ENCODE data around the gene CGB2. TPM values are rescaled to one million over a fixed set of nuclear protein-coding genes. Genes with fewer than 3 reads are reported as not detected.
"Not testable (repeated sequence)": the region's sequence is repeated elsewhere in the genome, so short reads cannot be mapped to it uniquely, and the experiment has no call there.

CGB2 gene
- total RNA-seq (2021) (not detected in 2 replicates), Bru-seq, nascent RNA (not detected), BruChase-seq, experiment 1, labeled RNA remaining after a 2-hour chase (not detected), BruChase-seq, experiment 2, labeled RNA remaining after a 6-hour chase (not detected)
- long read RNA-seq, partial matches to known transcripts, result 0 of 1 reads
- long read RNA-seq, other reads (novel, unspliced or antisense), result 0 of 1 reads

DNA sequence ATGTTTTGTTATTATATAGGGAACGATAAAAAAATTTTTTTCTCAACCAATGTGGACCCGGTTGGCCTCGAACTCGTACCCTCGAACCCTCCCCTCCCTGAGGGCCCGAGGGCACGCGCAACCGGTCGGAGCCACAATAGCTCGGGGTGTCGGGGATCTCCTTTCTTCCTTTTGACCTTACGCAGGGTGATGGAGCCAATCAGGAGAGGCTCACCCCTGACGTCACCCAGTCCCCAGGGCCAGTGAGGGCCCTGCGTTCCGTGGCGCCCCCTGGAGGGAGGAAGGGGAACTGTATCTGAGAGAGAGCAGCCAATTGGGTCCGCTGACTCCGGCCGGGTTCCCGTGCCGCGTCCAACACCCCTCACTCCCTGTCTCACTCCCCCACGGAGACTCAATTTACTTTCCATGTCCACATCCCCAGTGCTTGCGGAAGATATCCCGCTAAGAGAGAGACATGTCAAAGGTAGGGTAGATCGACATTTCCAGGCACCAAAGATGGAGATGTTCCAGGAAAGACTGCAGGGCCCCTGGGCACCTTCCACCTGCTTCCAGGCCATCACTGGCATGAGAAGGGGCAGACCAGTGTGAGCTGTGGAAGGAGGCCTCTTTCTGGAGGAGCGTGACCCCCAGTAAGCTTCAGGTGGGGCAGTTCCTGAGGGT, at the start of gene CGB2:
Gene CGB2 (plus strand): TSS at position 249 of the 660 bp plus-strand sequence. CDS start 206 bp downstream, at position 455.
- POLR2A ChIA-PET (ENCODE audit: unreplicated experiment), result not testable (repeated sequence)

DNA sequence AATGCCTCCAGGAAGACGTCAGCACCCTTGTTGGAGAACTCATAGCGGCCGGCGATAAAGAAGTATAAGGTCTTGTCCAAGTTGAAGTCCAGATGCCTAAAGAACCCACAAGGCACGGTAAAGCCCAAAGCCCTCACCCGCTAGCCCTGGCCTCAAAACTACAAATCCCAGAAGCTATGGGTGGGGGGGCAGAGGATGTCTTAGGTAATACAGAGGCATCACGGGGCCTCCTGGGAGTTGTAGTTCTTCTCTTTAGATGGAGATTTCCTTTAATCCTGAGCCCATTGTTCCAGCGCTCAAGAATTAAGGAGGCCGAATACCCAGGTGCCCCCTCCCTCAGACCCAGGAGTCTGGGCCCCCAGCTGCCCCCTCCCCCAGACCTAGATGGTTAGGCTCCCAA, 49.4 kb upstream of the CGB2 start:
- TF ChIP-seq, protein P1, sequence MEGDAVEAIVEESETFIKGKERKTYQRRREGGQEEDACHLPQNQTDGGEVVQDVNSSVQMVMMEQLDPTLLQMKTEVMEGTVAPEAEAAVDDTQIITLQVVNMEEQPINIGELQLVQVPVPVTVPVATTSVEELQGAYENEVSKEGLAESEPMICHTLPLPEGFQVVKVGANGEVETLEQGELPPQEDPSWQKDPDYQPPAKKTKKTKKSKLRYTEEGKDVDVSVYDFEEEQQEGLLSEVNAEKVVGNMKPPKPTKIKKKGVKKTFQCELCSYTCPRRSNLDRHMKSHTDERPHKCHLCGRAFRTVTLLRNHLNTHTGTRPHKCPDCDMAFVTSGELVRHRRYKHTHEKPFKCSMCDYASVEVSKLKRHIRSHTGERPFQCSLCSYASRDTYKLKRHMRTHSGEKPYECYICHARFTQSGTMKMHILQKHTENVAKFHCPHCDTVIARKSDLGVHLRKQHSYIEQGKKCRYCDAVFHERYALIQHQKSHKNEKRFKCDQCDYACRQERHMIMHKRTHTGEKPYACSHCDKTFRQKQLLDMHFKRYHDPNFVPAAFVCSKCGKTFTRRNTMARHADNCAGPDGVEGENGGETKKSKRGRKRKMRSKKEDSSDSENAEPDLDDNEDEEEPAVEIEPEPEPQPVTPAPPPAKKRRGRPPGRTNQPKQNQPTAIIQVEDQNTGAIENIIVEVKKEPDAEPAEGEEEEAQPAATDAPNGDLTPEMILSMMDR (conservative IDR thresholded peaks at IDR 0.05), result no peak
- TF ChIP-seq EZH2 (IDR thresholded peaks at IDR 0.05; ENCODE audit: low read depth), result no peak
- no TSS peak for BruUV-seq (replicated peaks)
- H3K4me1 ChIP-seq (replicated peaks; ENCODE audit: insufficient read depth), result no peaks in the 10 kb centered on the region
- peaks cover 7% of the 10 kb centered on the region; the same call in 1 of the 2 replicates for H3K36me3 ChIP-seq (ENCODE audit: low read depth)
- DNase-seq, result no peak
- POLR2A ChIA-PET (ENCODE audit: unreplicated experiment), result no interaction called here
- H3K27me3 ChIP-seq (ENCODE audit: insufficient read depth, low read depth), result no peaks in the 10 kb centered on the region
- peaks cover 33% of the 10 kb centered on the region for H3F3A ChIP-seq (ENCODE audit: insufficient read depth, low read depth)
- no peaks in the 10 kb centered on the region for H3K79me2 ChIP-seq (ENCODE audit: low read depth)
- CTCF ChIA-PET, result no interaction called here
- no peaks in the 10 kb centered on the region; the same call in 1 of the 2 replicates for H4K20me1 ChIP-seq (ENCODE audit: insufficient read depth)
- no peaks in the 10 kb centered on the region for H3K9me2 ChIP-seq (ENCODE audit: insufficient read depth)
- H2AFZ ChIP-seq, result no peak overlapping the region
- H3K9me3 ChIP-seq (ENCODE audit: insufficient read depth, low read depth), result no peaks in the 10 kb centered on the region
- intact Hi-C loops (cut with micrococcal nuclease; ENCODE audit: unreplicated experiment), result no loop called here
- H3K4me3 ChIP-seq, result no peak overlapping the region
- H3K27ac ChIP-seq, result no peak overlapping the region
- no peak overlapping the region for H3K4me2 ChIP-seq

More for the DNA sequence above, at the start of gene CGB2:
- H3K36me3 ChIP-seq (ENCODE audit: low read depth); CTCF ChIA-PET; H3K27ac ChIP-seq; H3K27me3 ChIP-seq (ENCODE audit: insufficient read depth, low read depth); H3K4me1 ChIP-seq (replicated peaks; ENCODE audit: insufficient read depth); H3K4me2 ChIP-seq; H3K4me3 ChIP-seq; H3K9me3 ChIP-seq (ENCODE audit: insufficient read depth, low read depth); H4K20me1 ChIP-seq (ENCODE audit: insufficient read depth); intact Hi-C loops (cut with micrococcal nuclease; ENCODE audit: unreplicated experiment); H2AFZ ChIP-seq; BruUV-seq (replicated peaks); H3K79me2 ChIP-seq (ENCODE audit: low read depth); H3F3A ChIP-seq (ENCODE audit: insufficient read depth, low read depth); H3K9me2 ChIP-seq (ENCODE audit: insufficient read depth): not testable (repeated sequence)
- TF ChIP-seq, protein P1 (conservative IDR thresholded peaks at IDR 0.05), result peak; percentile 90
- peak; percentile 59 to 63 for DNase-seq

DNA sequence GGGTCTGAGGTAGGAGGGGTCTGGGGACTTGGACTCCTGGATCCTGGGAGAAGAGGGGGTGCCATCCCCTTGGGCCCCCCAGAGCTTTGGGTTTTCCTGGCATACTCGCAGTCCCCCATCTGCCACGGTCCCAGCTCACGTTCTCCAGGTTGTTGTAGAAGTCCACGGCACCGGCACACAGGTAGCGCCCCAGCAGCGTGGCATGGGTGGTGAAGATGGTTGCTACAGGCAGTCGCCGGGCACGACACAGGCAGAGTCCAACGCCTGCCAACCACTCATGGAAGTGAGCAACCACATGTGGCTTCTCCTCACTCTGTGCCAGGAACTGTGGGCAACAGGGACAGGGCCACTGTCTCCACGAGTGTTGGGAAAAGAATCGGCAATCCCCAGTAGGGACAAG, 46.0 kb upstream of the CGB2 start:
- peaks cover 12% of the 10 kb centered on the region for H3F3A ChIP-seq (ENCODE audit: insufficient read depth, low read depth)
- H3K4me1 ChIP-seq (replicated peaks; ENCODE audit: insufficient read depth), result no peaks in the 10 kb centered on the region
- no peaks in the 10 kb centered on the region; the same call in 1 of the 2 replicates for H4K20me1 ChIP-seq (ENCODE audit: insufficient read depth)
- intact Hi-C loops (cut with micrococcal nuclease; ENCODE audit: unreplicated experiment), result no loop called here
- H3K9me2 ChIP-seq (ENCODE audit: insufficient read depth), result no peaks in the 10 kb centered on the region
- H3K9me3 ChIP-seq (ENCODE audit: insufficient read depth, low read depth), result no peaks in the 10 kb centered on the region
- POLR2A ChIA-PET (ENCODE audit: unreplicated experiment), result no interaction called here
- peaks cover 7% of the 10 kb centered on the region for H3K79me2 ChIP-seq (ENCODE audit: low read depth)
- no peak overlapping the region for H3K27ac ChIP-seq
- H3K27me3 ChIP-seq (ENCODE audit: insufficient read depth, low read depth), result no peaks in the 10 kb centered on the region
- TF ChIP-seq, protein P1 (conservative IDR thresholded peaks at IDR 0.05), result no peak
- TF ChIP-seq EZH2 (IDR thresholded peaks at IDR 0.05; ENCODE audit: low read depth), result no peak
- BruUV-seq (replicated peaks), result no TSS peak
- no peak for DNase-seq
- CTCF ChIA-PET, result interaction anchor here (0.6 kb wide), 2 partner anchors 44 to 120 kb away, joined by 3 to 8 read pairs; no protein-coding TSS in a partner anchor
- H3K4me2 ChIP-seq, result no peak overlapping the region
- H2AFZ ChIP-seq, result no peak overlapping the region
- no peak overlapping the region for H3K4me3 ChIP-seq
- peaks cover 7% of the 10 kb centered on the region; the same call in 1 of the 2 replicates for H3K36me3 ChIP-seq (ENCODE audit: low read depth)

Data from PC-9 (cell line).